Activated CD4-positive, alpha-beta T cell treated with anti-CD3 and anti-CD28 coated beads, Interleukin-2, amount 10 ng/mL, durations not matched to agents 24 days and 14 days (primary cell): Measurements from ENCODE around the gene ZYX. TPM values are rescaled to one million over a fixed set of nuclear protein-coding genes. Genes with fewer than 3 reads are reported as not detected.
"Not testable (repeated sequence)": the region's sequence is repeated elsewhere in the genome, so short reads cannot be mapped to it uniquely, and the experiment has no call there.

Source experiments
- DNase-seq: peaks from one replicate; pipeline ENCODE4 v3.0.0; 2022
- H3K27ac Mint-ChIP-seq: one replicate; pipeline ENCODE4 v1.8.0; 2022; ENCODE audit warnings: mild to moderate bottlenecking, mixed read lengths
- H3K27me3 Mint-ChIP-seq: one replicate; pipeline ENCODE4 v1.8.0; 2022; ENCODE audit warnings: mixed read lengths
- H3K36me3 Mint-ChIP-seq: one replicate; pipeline ENCODE4 v1.8.0; 2022; ENCODE audit warnings: low read depth, mild to moderate bottlenecking, mixed read lengths
- H3K4me1 Mint-ChIP-seq: one replicate; pipeline ENCODE4 v1.8.0; 2021; ENCODE audit warnings: mixed read lengths
- H3K4me3 Mint-ChIP-seq: one replicate; pipeline ENCODE4 v1.8.0; 2022; ENCODE audit warnings: mild to moderate bottlenecking, moderate library complexity, mixed read lengths
- H3K9me3 Mint-ChIP-seq: one replicate; pipeline ENCODE4 v1.8.0; 2021; ENCODE audit warnings: mixed read lengths
- intact Hi-C: fragments of 100-400 bp; cut with micrococcal nuclease; formaldehyde crosslinking; loops from one replicate; pipeline ENCODE4 v1.15.1; 2023
- total RNA-seq: library from RNA; stranded (reverse); gene quantifications from 2 replicates; pipeline ENCODE4 v1.2.3, GENCODE V29; 2022

Gene ZYX
- total RNA-seq, 1 donor from 2014 or later = 85.8 TPM

GRCh38 chr7:143417734-143418383, 36.7 kb downstream of the ZYX start:
- H3K9me3 Mint-ChIP-seq = no peaks in the 10 kb centered on the region
- peaks cover 16% of the 10 kb centered on the region for H3K27me3 Mint-ChIP-seq
- no peaks in the 10 kb centered on the region for H3K36me3 Mint-ChIP-seq
- H3K27ac Mint-ChIP-seq = no peak overlapping the region
- no peak overlapping the region for H3K4me3 Mint-ChIP-seq
- intact Hi-C loops = loop anchor here (5.0 kb wide), 1 partner anchor 116 kb away; no protein-coding TSS in a partner anchor
- no peak for DNase-seq
- peaks cover 2% of the 10 kb centered on the region for H3K4me1 Mint-ChIP-seq

- Mint-ChIP-seq H3K27ac (no peak overlapping the region), H3K4me1 (peaks cover 2% of the 10 kb centered on the region), H3K4me3 (no peak overlapping the region), H3K9me3 (no peaks in the 10 kb centered on the region), H3K27me3 (peaks cover 16% of the 10 kb centered on the region), H3K36me3 (no peaks in the 10 kb centered on the region)
- intact Hi-C loops = loop anchor here (5.0 kb wide), 1 partner anchor 117 kb away; no protein-coding TSS in a partner anchor
- no peak for DNase-seq
These were observed 37.7 kb downstream of the ZYX start for GRCh38 chr7:143418681-143419458.

- no peaks in the 10 kb centered on the region for H3K9me3 Mint-ChIP-seq
- intact Hi-C loops = loop anchor here (5.0 kb wide), 1 partner anchor 118 kb away; no protein-coding TSS in a partner anchor
- no peak overlapping the region for H3K4me3 Mint-ChIP-seq
- H3K36me3 Mint-ChIP-seq = no peaks in the 10 kb centered on the region
- DNase-seq = no peak
- peaks cover 2% of the 10 kb centered on the region for H3K4me1 Mint-ChIP-seq
- H3K27ac Mint-ChIP-seq = no peak overlapping the region
- peaks cover 16% of the 10 kb centered on the region for H3K27me3 Mint-ChIP-seq
These were observed 38.7 kb downstream of the ZYX start for GRCh38 chr7:143419880-143420279.

GRCh38 chr7:143420624-143421023, 39.5 kb downstream of the ZYX start:
- intact Hi-C loops, H3K27ac Mint-ChIP-seq, H3K4me3 Mint-ChIP-seq, H3K9me3 Mint-ChIP-seq, H3K36me3 Mint-ChIP-seq, H3K4me1 Mint-ChIP-seq, DNase-seq: not testable (repeated sequence)
- H3K27me3 Mint-ChIP-seq = peaks cover 13% of the 10 kb centered on the region

- H3K27me3 Mint-ChIP-seq = peaks cover 11% of the 10 kb centered on the region
- no peaks in the 10 kb centered on the region for H3K36me3 Mint-ChIP-seq
- H3K4me1 Mint-ChIP-seq = peaks cover 6% of the 10 kb centered on the region
- intact Hi-C loops = no loop called here
- H3K27ac Mint-ChIP-seq = no peak overlapping the region
- H3K4me3 Mint-ChIP-seq = no peak overlapping the region
- DNase-seq = no peak
- no peaks in the 10 kb centered on the region for H3K9me3 Mint-ChIP-seq
These were observed 40.9 kb downstream of the ZYX start for GRCh38 chr7:143422033-143422432.

- H3K27ac Mint-ChIP-seq, H3K36me3 Mint-ChIP-seq, intact Hi-C loops, H3K4me3 Mint-ChIP-seq, H3K9me3 Mint-ChIP-seq, H3K27me3 Mint-ChIP-seq, DNase-seq, H3K4me1 Mint-ChIP-seq: not testable (repeated sequence)
These were observed 43.3 kb downstream of the ZYX start for GRCh38 chr7:143424476-143424875.

GRCh38 chr7:143426479-143427142, 45.5 kb downstream of the ZYX start:
- Mint-ChIP-seq H3K36me3 (no peaks in the 10 kb centered on the region), H3K27ac (no peak overlapping the region), H3K4me3 (no peak overlapping the region), H3K27me3 (peaks cover under 1% of the 10 kb centered on the region), H3K4me1 (peaks cover 6% of the 10 kb centered on the region), H3K9me3 (no peaks in the 10 kb centered on the region)
- intact Hi-C loops = no loop called here
- DNase-seq = no peak

- no peak overlapping the region for H3K27ac Mint-ChIP-seq
- intact Hi-C loops = no loop called here
- DNase-seq = no peak
- no peaks in the 10 kb centered on the region for H3K9me3 Mint-ChIP-seq
- peaks cover 6% of the 10 kb centered on the region for H3K4me1 Mint-ChIP-seq
- no peaks in the 10 kb centered on the region for H3K36me3 Mint-ChIP-seq
- H3K4me3 Mint-ChIP-seq = no peak overlapping the region
- H3K27me3 Mint-ChIP-seq = peaks cover 13% of the 10 kb centered on the region
These were observed 48.9 kb downstream of the ZYX start for GRCh38 chr7:143429770-143430698.

- H3K27ac Mint-ChIP-seq = no peak overlapping the region
- peaks cover 6% of the 10 kb centered on the region for H3K4me1 Mint-ChIP-seq
These were observed 50.0 kb downstream of the ZYX start for GRCh38 chr7:143431109-143431508.

GRCh38 chr7:143433759-143434158, 52.6 kb downstream of the ZYX start:
- no peak overlapping the region for H3K4me3 Mint-ChIP-seq
- peaks cover 13% of the 10 kb centered on the region for H3K27me3 Mint-ChIP-seq
- H3K9me3 Mint-ChIP-seq = no peaks in the 10 kb centered on the region
- intact Hi-C loops = no loop called here
- no peaks in the 10 kb centered on the region for H3K36me3 Mint-ChIP-seq
- no peak overlapping the region for H3K27ac Mint-ChIP-seq
- DNase-seq = no peak
- peaks cover 14% of the 10 kb centered on the region for H3K4me1 Mint-ChIP-seq

More at GRCh38 chr7:143431109-143431508, 50.0 kb downstream of the ZYX start:
- H3K9me3 Mint-ChIP-seq = no peaks in the 10 kb centered on the region
- no peaks in the 10 kb centered on the region for H3K36me3 Mint-ChIP-seq
- DNase-seq = no peak
- no peak overlapping the region for H3K4me3 Mint-ChIP-seq
- peaks cover 13% of the 10 kb centered on the region for H3K27me3 Mint-ChIP-seq
- intact Hi-C loops = no loop called here

- no peaks in the 10 kb centered on the region for H3K9me3 Mint-ChIP-seq
- H3K4me3 Mint-ChIP-seq = no peak overlapping the region
- no peak overlapping the region for H3K27ac Mint-ChIP-seq
- no peak for DNase-seq
- H3K4me1 Mint-ChIP-seq = peaks cover 15% of the 10 kb centered on the region
- H3K27me3 Mint-ChIP-seq = peaks cover 14% of the 10 kb centered on the region
- intact Hi-C loops = no loop called here
- no peaks in the 10 kb centered on the region for H3K36me3 Mint-ChIP-seq
These were observed 53.5 kb downstream of the ZYX start for GRCh38 chr7:143434660-143435059.

GRCh38 chr7:143435266-143435665, 54.1 kb downstream of the ZYX start:
- peaks cover 16% of the 10 kb centered on the region for H3K27me3 Mint-ChIP-seq
- H3K27ac Mint-ChIP-seq = no peak overlapping the region
- intact Hi-C loops = no loop called here
- no peaks in the 10 kb centered on the region for H3K36me3 Mint-ChIP-seq
- H3K4me1 Mint-ChIP-seq = peaks cover 15% of the 10 kb centered on the region
- DNase-seq = no peak
- no peaks in the 10 kb centered on the region for H3K9me3 Mint-ChIP-seq
- H3K4me3 Mint-ChIP-seq = no peak overlapping the region

GRCh38 chr7:143436325-143436946, 55.3 kb downstream of the ZYX start:
- intact Hi-C loops = no loop called here
- no peak overlapping the region for H3K27ac Mint-ChIP-seq
- DNase-seq = no peak
- peaks cover 15% of the 10 kb centered on the region for H3K4me1 Mint-ChIP-seq
- no peaks in the 10 kb centered on the region for H3K9me3 Mint-ChIP-seq
- peaks cover 16% of the 10 kb centered on the region for H3K27me3 Mint-ChIP-seq
- no peaks in the 10 kb centered on the region for H3K36me3 Mint-ChIP-seq
- H3K4me3 Mint-ChIP-seq = no peak overlapping the region
